IPS-11a (cell line): Measurements from ENCODE around the gene PDE4D.
"Not testable (repeated sequence)": the region's sequence is repeated elsewhere in the genome, so short reads cannot be mapped to it uniquely, and the experiment has no call there.

Experiments used
- H3K4me3 ChIP-seq: one replicate; pipeline ENCODE4 v1.5.1; 2013; ENCODE audit warnings: low read depth, low read length, control low read depth

PDE4D gene

GRCh38 chr5:59390989-59391388, 502.5 kb downstream of the PDE4D start:
- H3K4me3 ChIP-seq = no peak overlapping the region

GRCh38 chr5:59390074-59390659, 503.4 kb downstream of the PDE4D start:
- H3K4me3 ChIP-seq = no peak overlapping the region

- no peak overlapping the region for H3K4me3 ChIP-seq
Observed at GRCh38 chr5:59387127-59387526, 506.4 kb downstream of the PDE4D start.

GRCh38 chr5:59385700-59386099, 507.8 kb downstream of the PDE4D start:
- H3K4me3 ChIP-seq = no peak overlapping the region

- H3K4me3 ChIP-seq = no peak overlapping the region
Observed at GRCh38 chr5:59380350-59380951, 513.1 kb downstream of the PDE4D start.

GRCh38 chr5:59374036-59374435, 519.5 kb downstream of the PDE4D start:
- H3K4me3 ChIP-seq = not testable (repeated sequence)

GRCh38 chr5:59371525-59372127, 521.9 kb downstream of the PDE4D start:
- H3K4me3 ChIP-seq = no peak overlapping the region

GRCh38 chr5:59368951-59369350, 524.6 kb downstream of the PDE4D start:
- no peak overlapping the region for H3K4me3 ChIP-seq

GRCh38 chr5:59367791-59368394, 525.6 kb downstream of the PDE4D start:
- no peak overlapping the region for H3K4me3 ChIP-seq

- no peak overlapping the region for H3K4me3 ChIP-seq
Observed at GRCh38 chr5:59366784-59367183, 526.7 kb downstream of the PDE4D start.

GRCh38 chr5:59362438-59362837, 531.1 kb downstream of the PDE4D start:
- no peak overlapping the region for H3K4me3 ChIP-seq

GRCh38 chr5:59361454-59361853, 532.1 kb downstream of the PDE4D start:
- H3K4me3 ChIP-seq = no peak overlapping the region

- no peak overlapping the region for H3K4me3 ChIP-seq
Observed at GRCh38 chr5:59360130-59360555, 533.4 kb downstream of the PDE4D start.

- H3K4me3 ChIP-seq = no peak overlapping the region
Observed at GRCh38 chr5:59358005-59358861, 535.3 kb downstream of the PDE4D start.

GRCh38 chr5:59357381-59357977, 536.0 kb downstream of the PDE4D start:
- H3K4me3 ChIP-seq = no peak overlapping the region

GRCh38 chr5:59356813-59357380, 536.6 kb downstream of the PDE4D start:
- no peak overlapping the region for H3K4me3 ChIP-seq

GRCh38 chr5:59354811-59355210, 538.7 kb downstream of the PDE4D start:
- H3K4me3 ChIP-seq = no peak overlapping the region

- no peak overlapping the region for H3K4me3 ChIP-seq
Observed at GRCh38 chr5:59354274-59354673, 539.3 kb downstream of the PDE4D start.

GRCh38 chr5:59351076-59351794, 542.3 kb downstream of the PDE4D start:
- no peak overlapping the region for H3K4me3 ChIP-seq

GRCh38 chr5:59348189-59348588, 545.3 kb downstream of the PDE4D start:
- H3K4me3 ChIP-seq = no peak overlapping the region
